Uterus (tissue), 4 donors: ENCODE data around the gene ZNF470. TPM values are rescaled to one million over a fixed set of nuclear protein-coding genes. Genes with fewer than 3 reads are reported as not detected.

Experiments used
- DNase-seq, 2 donors: peaks; one replicate each; pipeline ENCODE4 v3.0.0-alpha.2; 2019 to 2020
- H3K27ac ChIP-seq, 2 donors: fragments of 200-600 bp; sonication (generic); 1 replicate in 1 of 2; 2 replicates in 1 of 2; pipeline ENCODE4 v1.5.1; 2016 to 2018
- H3K27me3 ChIP-seq, 2 donors: fragments of 200-600 bp; sonication (generic); one replicate each; pipeline ENCODE4 v1.5.1; 2018 to 2019; ENCODE audit warnings: control low read depth in 1 of 2
- H3K36me3 ChIP-seq, 2 donors: fragments of 200-600 bp; sonication (generic); one replicate each; pipeline ENCODE4 v1.5.1; 2019; ENCODE audit warnings: control low read depth in 1 of 2
- H3K4me1 ChIP-seq, 2 donors: fragments of 200-600 bp; sonication (generic); one replicate each; pipeline ENCODE4 v1.5.1; 2018 to 2019; ENCODE audit warnings: control low read depth in 1 of 2
- H3K4me3 ChIP-seq, 2 donors: fragments of 200-600 bp; sonication (generic); 1 replicate in 1 of 2; 2 replicates in 1 of 2; pipeline ENCODE4 v1.5.1; 2018 to 2019; ENCODE audit warnings: mild to moderate bottlenecking in 1 of 2
- H3K9me3 ChIP-seq, 2 donors: fragments of 200-600 bp; sonication (generic); one replicate each; pipeline ENCODE4 v1.5.1; 2019; ENCODE audit warnings: control low read depth in 1 of 2
- CTCF ChIP-seq, 4 experiments: fragments of 200-600 bp in 2 of 4; fragments of 450-650 bp in 2 of 4; sonication (generic) in 2 of 4; IDR thresholded peaks; one replicate each; pipeline ENCODE4 v1.5.1; 2016 to 2019; ENCODE audit warnings: antibody characterized with exemption in 4 of 4, mild to moderate bottlenecking in 2 of 4, moderate library complexity in 1 of 4
- POLR2A ChIP-seq, 2 donors: fragments of 450-650 bp; IDR thresholded peaks; one replicate each; pipeline ENCODE4 v1.6.1; 2016; ENCODE audit warnings: antibody characterized with exemption in 2 of 2, mild to moderate bottlenecking in 1 of 2, moderate library complexity in 1 of 2
- intact Hi-C: fragments of 100-400 bp; cut with DNase I; formaldehyde crosslinking; loops from one replicate; pipeline ENCODE4 v1.15.1; 2023; ENCODE audit warnings: low total_unique reads
- total RNA-seq, 4 donors: library from RNA; depleted of rRNA in 3 of 4; stranded (reverse); fragments of >200 nt in 3 of 4; gene quantifications; one replicate each; pipeline versions ENCODE4 v1.1.0 to v1.2.4, GENCODE V29; 2014 to 2023
- donor health status: DM: yes; HTN: yes; CAD: no.

ZNF470 gene
- total RNA-seq, 4 donors from 2014 or later = 7.5 to 11.0 (median 9.7) TPM

- no peaks in the 10 kb centered on the region for H3K27me3 ChIP-seq
- intact Hi-C loops = no loop called here
- TF ChIP-seq CTCF (IDR thresholded peaks at IDR 0.05) (no peak), POLR2A (IDR thresholded peaks at IDR 0.05) (peak; percentile 24 to 38)
- peak within 1 kb of the TSS; percentile 70 to 77 for H3K27ac ChIP-seq
- no peaks in the 10 kb centered on the region for H3K4me1 ChIP-seq
- H3K36me3 ChIP-seq = no peaks in the 10 kb centered on the region
- DNase-seq = peak; percentile 89 to 90
- peaks cover 0 to 5% of the 10 kb centered on the region in 2 donors for H3K9me3 ChIP-seq
- H3K4me3 ChIP-seq = peak within 1 kb of the TSS; percentile 82 to 92
Measured at GRCh38 chr19:56594783-56595547, 27.7 kb downstream of the ZNF470 start, which contains the start of gene ZNF71. Gene ZNF71 (plus strand): TSS chr19:56595302. CDS start chr19:56601559, 6,257 bp downstream.

GRCh38 chr19:56595548-56595899 is 28.3 kb downstream of the ZNF470 start:
- intact Hi-C loops = no loop called here
- no peak for DNase-seq
- Histone ChIP-seq H3K36me3 (no peaks in the 10 kb centered on the region), H3K4me3 (peak overlapping the region; percentile 82 to 92), H3K27me3 (no peaks in the 10 kb centered on the region), H3K4me1 (no peaks in the 10 kb centered on the region), H3K27ac (peak overlapping the region; percentile 70 to 77), H3K9me3 (peaks cover 0 to 5% of the 10 kb centered on the region in 2 donors)
- TF ChIP-seq CTCF (IDR thresholded peaks at IDR 0.05) (no peak), POLR2A (IDR thresholded peaks at IDR 0.05) (no peak)

GRCh38 chr19:56596676-56597075 is 29.4 kb downstream of the ZNF470 start:
- intact Hi-C loops = no loop called here
- no peak for DNase-seq
- Histone ChIP-seq H3K36me3 (no peaks in the 10 kb centered on the region), H3K27me3 (no peaks in the 10 kb centered on the region), H3K4me1 (no peaks in the 10 kb centered on the region), H3K4me3 (no peak overlapping the region), H3K27ac (no peak overlapping the region), H3K9me3 (peaks cover 0 to 11% of the 10 kb centered on the region in 2 donors)
- TF ChIP-seq CTCF (IDR thresholded peaks at IDR 0.05) (no peak), POLR2A (IDR thresholded peaks at IDR 0.05) (no peak)

- Histone ChIP-seq H3K27ac (no peak overlapping the region), H3K9me3 (peaks cover 0 to 11% of the 10 kb centered on the region in 2 donors), H3K27me3 (no peaks in the 10 kb centered on the region), H3K4me3 (no peak overlapping the region), H3K36me3 (no peaks in the 10 kb centered on the region), H3K4me1 (no peaks in the 10 kb centered on the region)
- TF ChIP-seq CTCF (IDR thresholded peaks at IDR 0.05) (no peak), POLR2A (IDR thresholded peaks at IDR 0.05) (no peak)
- DNase-seq = no peak
- intact Hi-C loops = no loop called here
Measured at GRCh38 chr19:56597696-56598095, 30.4 kb downstream of the ZNF470 start.

GRCh38 chr19:56601375-56601774 is 34.1 kb downstream of the ZNF470 start:
- Histone ChIP-seq H3K4me3 (no peak overlapping the region), H3K27me3 (no peaks in the 10 kb centered on the region), H3K9me3 (peaks cover 0 to 30% of the 10 kb centered on the region in 2 donors), H3K36me3 (no peaks in the 10 kb centered on the region), H3K4me1 (no peaks in the 10 kb centered on the region), H3K27ac (no peak overlapping the region)
- no peak for DNase-seq
- intact Hi-C loops = no loop called here
- no peak for TF ChIP-seq CTCF (IDR thresholded peaks at IDR 0.05)
- TF ChIP-seq POLR2A (IDR thresholded peaks at IDR 0.05) = no peak
